Motor neuron (in vitro differentiated cells): ENCODE measurements around the gene TPRG1L. TPM values are rescaled to one million over a fixed set of nuclear protein-coding genes. Genes with fewer than 3 reads are reported as not detected.

ENCODE experiments used
- ATAC-seq, 8 experiments: fragments of 200-7000 bp; cut with Tn5 transposase; replicated peaks in 6 of 8; 2 replicates each; pipeline ENCODE4 v1.8.0; 2021; ENCODE audit warnings: mild to moderate bottlenecking in 8 of 8, moderate library complexity in 8 of 8
- H3K27ac ChIP-seq, 2 donors: fragments of 250-450 bp; sonication (Bioruptor Pico); 2 replicates each; pipeline ENCODE4 v1.9.0; 2021; ENCODE audit warnings: antibody characterized with exemption in 2 of 2, mild to moderate bottlenecking in 2 of 2, moderate library complexity in 1 of 2
- H3K4me1 ChIP-seq, 2 donors: fragments of 250-450 bp; sonication (Bioruptor Pico); replicated peaks in 1 of 2; 2 replicates each; pipeline ENCODE4 v1.6.1; 2021; ENCODE audit warnings: antibody characterized with exemption in 2 of 2, mild to moderate bottlenecking in 2 of 2, moderate library complexity in 1 of 2
- H3K4me3 ChIP-seq, 5 donors: fragments of 250-450 bp; sonication (Bioruptor Pico); 2 replicates each; pipeline ENCODE4 v1.9.0; 2021; ENCODE audit warnings: antibody characterized with exemption in 5 of 5, mild to moderate bottlenecking in 5 of 5, moderate library complexity in 4 of 5
- WGBS, 10 experiments: fragments of 450-650 bp; shearing (Covaris generic); methylation state at CpG; one replicate each; pipeline ENCODE4 v1.0.0; 2022; 5-methylcytosine and 5-hydroxymethylcytosine counted together
- in situ Hi-C, 9 experiments: fragments of 400-800 bp; cut with MboI; loops; one replicate each; pipeline ENCODE4 v1.15.0; 2021; ENCODE audit warnings: low sequenced_read_pairs in 9 of 9, low pct_unique_long_range_greater_than_20kb in 2 of 9; ENCODE audit not compliant: unreplicated experiment in 9 of 9
- total RNA-seq, 8 experiments: library from RNA; unstranded; fragments of 300-600 nt; gene quantifications; 2 replicates each; pipeline versions ENCODE4 v1.2.3 to v1.2.4, GENCODE V29; 2022

Gene TPRG1L
- total RNA-seq, 8 experiments from 2014 or later, result 12.6 to 36.3 (median 25.7) TPM

DNA sequence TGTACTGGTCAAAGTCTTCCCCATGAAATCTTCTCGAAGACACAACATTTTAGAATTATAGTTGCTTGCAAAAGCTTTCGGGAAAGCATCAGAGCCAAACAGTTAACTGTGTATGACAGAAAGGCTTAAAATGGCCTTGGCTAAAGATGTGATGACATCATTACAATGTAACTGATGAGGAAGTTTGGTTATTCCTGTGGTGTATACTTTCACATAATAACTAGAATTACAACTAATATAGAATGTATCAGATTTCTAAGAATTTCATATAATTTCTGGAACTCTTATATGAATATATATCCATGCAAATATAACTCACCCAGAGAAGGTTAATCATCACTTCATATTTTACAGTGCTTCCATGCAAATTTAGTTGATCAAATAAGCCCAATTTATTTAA lies 35.9 kb downstream of the TPRG1L start:
- Histone ChIP-seq H3K4me3 (no peak overlapping the region), H3K27ac (no peak overlapping the region), H3K4me1 (peaks cover 0 to 4% of the 10 kb centered on the region in 2 donors)
- WGBS, 10 experiments, result 15 to 93% (median 74%) methylated on average over 2 of the region's 2 CpGs; no CpG with 5 or more reads in 1 of the 10 experiments
- in situ Hi-C loops, result no loop called here
- no peak for ATAC-seq

- in situ Hi-C loops, result no loop called here
Measured at GRCh38 chr1:3661631-3662030, 36.8 kb downstream of the TPRG1L start.

DNA sequence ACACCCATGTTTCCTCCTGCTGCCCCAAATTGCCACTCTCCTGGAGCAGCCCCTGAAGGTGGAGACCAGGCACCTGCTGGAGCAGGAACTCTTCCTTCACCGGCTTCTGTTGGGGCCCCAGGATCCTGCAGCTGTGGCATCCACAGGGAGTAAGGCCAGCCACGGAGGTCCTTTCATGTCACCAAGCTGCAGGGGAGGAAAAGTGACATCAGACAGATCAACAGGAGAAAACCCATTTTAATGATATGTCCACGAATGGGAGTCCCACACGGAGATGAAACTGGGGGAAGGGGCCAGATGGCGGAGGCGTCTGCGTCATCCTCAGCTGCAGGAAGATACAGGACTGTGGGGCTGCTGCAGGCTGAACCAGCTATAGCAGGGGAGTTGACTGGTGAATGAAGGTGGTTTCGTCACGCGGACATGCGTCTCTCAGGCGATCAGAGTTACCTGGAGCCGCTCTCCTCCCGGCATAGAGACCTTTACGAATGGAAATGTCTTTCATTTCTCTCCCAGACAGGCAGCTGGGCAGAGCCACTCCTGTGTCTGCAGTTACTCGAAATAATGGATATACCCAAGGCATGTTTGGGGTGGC lies 37.4 kb downstream of the TPRG1L start:
- 0 to 80% (median 65%) methylated on average over 1 to 15 of the region's 16 CpGs; no CpG with 5 or more reads in 2 of the 10 experiments for WGBS, 10 experiments
- H3K4me3 ChIP-seq, result no peak overlapping the region
- no peak overlapping the region for H3K27ac ChIP-seq
- in situ Hi-C loops, result no loop called here
- peaks cover 0 to 4% of the 10 kb centered on the region in 2 donors for H3K4me1 ChIP-seq
- peak in 1 of 8 experiments; percentile 10 for ATAC-seq

More at GRCh38 chr1:3661631-3662030, 36.8 kb downstream of the TPRG1L start:
- no peak for ATAC-seq
- Histone ChIP-seq H3K4me3 (no peak overlapping the region), H3K27ac (no peak overlapping the region), H3K4me1 (peaks cover 0 to 4% of the 10 kb centered on the region in 2 donors)
- WGBS, 10 experiments, result 0 to 100% (median 76%) methylated on average over 1 to 4 of the region's 4 CpGs; no CpG with 5 or more reads in 2 of the 10 experiments

DNA sequence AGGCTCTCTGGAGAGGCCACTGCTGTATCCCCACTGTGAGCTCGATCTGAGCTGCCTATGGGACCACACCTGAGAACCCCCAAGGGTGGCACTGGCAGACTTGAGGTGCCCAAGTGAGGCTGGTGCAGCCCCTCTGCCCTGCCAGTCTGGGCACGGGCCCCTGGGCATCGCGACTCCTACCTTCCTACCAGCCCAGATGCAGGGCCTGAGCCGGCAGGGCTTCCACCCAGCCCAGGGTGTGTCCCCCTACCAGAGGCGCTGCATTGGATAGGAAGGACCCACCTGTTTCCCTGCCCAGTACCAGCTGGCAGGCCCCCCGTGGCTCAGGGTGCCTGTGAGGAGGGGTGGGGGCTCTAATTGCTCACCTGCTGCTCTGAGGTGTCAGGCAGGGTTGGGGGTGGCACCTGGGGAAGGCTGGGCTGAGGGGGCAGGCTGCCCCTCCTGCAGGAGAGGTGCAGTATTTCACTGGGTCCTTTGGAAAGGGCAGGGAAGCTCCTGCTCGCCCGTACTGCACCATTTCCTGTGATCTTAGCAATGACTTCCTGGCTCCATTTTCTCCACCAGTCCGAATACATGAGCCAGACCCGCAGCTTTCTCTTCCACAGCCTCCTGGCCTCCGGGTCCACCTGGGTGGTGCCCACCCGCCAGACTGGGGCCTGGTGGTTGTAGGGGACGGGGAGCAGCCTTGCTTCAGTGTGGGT lies 39.3 kb downstream of the TPRG1L start:
- H3K4me1 ChIP-seq, result peaks cover 6 to 8% of the 10 kb centered on the region in 2 donors
- H3K4me3 ChIP-seq, result no peak overlapping the region
- no peak overlapping the region for H3K27ac ChIP-seq
- ATAC-seq, result no peak
- 17 to 100% (median 71%) methylated on average over 1 to 6 of the region's 14 CpGs; no CpG with 5 or more reads in 5 of the 10 experiments for WGBS, 10 experiments
- in situ Hi-C loops, result no loop called here

GRCh38 chr1:3664700-3665375 lies 40.0 kb downstream of the TPRG1L start:
- no peak for ATAC-seq
- Histone ChIP-seq H3K4me1 (peaks cover 10 to 11% of the 10 kb centered on the region in 2 donors), H3K27ac (no peak overlapping the region), H3K4me3 (no peak overlapping the region)
- in situ Hi-C loops, result no loop called here
- WGBS, 10 experiments, result 38 to 91% (median 68%) methylated on average over 1 to 13 of the region's 14 CpGs

DNA sequence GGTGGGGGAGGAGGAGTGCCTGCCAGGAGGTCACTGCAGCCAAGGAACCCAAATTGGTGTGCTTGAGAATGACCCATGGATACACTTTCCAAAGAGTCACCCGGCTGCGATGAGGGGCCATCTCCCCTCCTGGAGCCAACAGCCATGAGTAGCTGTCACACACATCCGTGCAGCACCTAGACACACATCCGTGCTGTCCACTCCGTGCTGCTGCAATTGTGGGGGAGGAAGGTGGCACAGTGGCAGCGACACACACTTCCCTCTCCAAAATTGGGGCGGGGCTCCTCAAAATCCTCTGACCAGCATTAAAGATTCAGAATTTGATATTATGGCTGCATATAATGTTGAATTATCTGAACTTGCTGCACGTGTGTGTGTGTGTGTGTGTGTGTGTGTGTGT lies 43.3 kb downstream of the TPRG1L start:
- in situ Hi-C loops, result no loop called here
- no peak overlapping the region for H3K4me3 ChIP-seq
- H3K27ac ChIP-seq, result no peak overlapping the region
- ATAC-seq, result no peak
- 0 to 86% (median 80%) methylated on average over 1 to 8 of the region's 8 CpGs; no CpG with 5 or more reads in 5 of the 10 experiments for WGBS, 10 experiments
- H3K4me1 ChIP-seq, result peaks cover 10 to 22% of the 10 kb centered on the region in 2 donors

DNA sequence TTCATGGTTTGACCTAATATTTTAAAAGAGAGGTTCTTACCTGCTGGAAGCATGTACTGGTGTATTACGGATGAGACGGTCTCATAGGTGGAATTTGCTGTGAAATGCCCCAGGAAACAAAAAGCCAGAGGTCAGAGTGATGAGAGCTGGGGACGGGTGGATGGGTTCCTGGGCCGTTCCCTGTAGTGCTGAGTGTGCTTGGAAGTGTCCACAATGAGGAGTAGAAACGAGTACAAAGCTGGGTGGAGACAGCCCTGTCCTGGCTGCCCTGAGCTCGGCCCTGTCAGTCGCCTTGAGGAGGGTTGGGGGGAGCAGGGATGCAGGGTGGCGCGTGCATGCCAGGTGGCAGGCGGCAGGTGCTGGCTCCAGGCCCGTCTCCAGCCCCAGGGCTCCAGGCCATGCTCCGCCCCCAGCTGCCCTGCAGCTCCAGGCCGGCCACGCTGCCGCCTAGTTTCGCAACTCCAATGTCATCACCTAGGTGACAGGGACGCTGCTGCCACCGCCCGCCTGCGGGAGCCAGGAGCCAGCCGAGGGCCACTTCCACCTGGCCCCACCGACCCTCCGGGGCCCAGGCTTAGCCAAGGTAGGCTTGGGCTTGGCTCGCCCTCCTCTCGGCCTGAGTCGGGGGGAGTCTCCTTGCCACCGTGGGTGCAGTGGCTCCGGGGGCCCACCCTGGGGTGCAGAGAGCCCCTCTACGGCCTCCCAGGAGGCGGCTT lies 43.9 kb downstream of the TPRG1L start:
- H3K4me1 ChIP-seq, result peaks cover 10 to 22% of the 10 kb centered on the region in 2 donors
- H3K27ac ChIP-seq, result no peak overlapping the region
- in situ Hi-C loops, result no loop called here
- WGBS, 10 experiments, result 0 to 83% (median 41%) methylated on average over 1 to 11 of the region's 30 CpGs; no CpG with 5 or more reads in 1 of the 10 experiments
- H3K4me3 ChIP-seq, result no peak overlapping the region
- peak; percentile 35 to 88 (median 81) for ATAC-seq

DNA sequence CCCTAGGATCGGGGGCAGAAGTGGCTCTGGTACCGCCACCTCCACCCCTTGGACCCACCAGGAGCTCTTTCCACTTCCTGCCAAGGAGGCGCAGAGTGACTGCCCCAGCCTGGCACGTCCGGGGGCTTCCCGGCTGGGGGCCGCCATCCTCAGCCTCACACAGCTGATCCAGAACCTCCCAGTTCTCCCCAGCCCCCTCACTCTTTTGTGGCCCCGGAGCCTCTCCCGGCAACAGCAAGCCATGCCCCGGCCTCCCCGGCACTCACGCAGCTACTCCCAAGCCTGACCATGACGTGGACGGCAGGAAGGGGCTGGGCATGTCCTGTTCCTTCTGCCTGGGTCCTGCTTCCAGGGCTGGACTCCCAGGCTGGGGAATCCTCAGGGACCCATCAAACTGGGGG lies 44.6 kb downstream of the TPRG1L start:
- WGBS, 10 experiments, result 10 to 80% (median 75%) methylated on average over 1 to 2 of the region's 14 CpGs; no CpG with 5 or more reads in 7 of the 10 experiments
- peak; percentile 3 to 37 (median 24) for ATAC-seq
- H3K27ac ChIP-seq, result no peak overlapping the region
- no peak overlapping the region for H3K4me3 ChIP-seq
- in situ Hi-C loops, result no loop called here
- H3K4me1 ChIP-seq, result peaks cover 10 to 25% of the 10 kb centered on the region in 2 donors

GRCh38 chr1:3669971-3670431 lies 45.2 kb downstream of the TPRG1L start:
- in situ Hi-C loops, result no loop called here
- peaks cover 10 to 25% of the 10 kb centered on the region in 2 donors for H3K4me1 ChIP-seq
- no peak overlapping the region for H3K27ac ChIP-seq
- H3K4me3 ChIP-seq, result no peak overlapping the region
- no peak for ATAC-seq
- 20 to 90% (median 83%) methylated on average over 1 to 2 of the region's 9 CpGs; no CpG with 5 or more reads in 4 of the 10 experiments for WGBS, 10 experiments

- no peak overlapping the region for H3K4me3 ChIP-seq
- H3K27ac ChIP-seq, result no peak overlapping the region
- peaks cover 10 to 25% of the 10 kb centered on the region in 2 donors for H3K4me1 ChIP-seq
- 0 to 87% (median 64%) methylated on average over 1 to 6 of the region's 15 CpGs; no CpG with 5 or more reads in 2 of the 10 experiments for whole genome bisulfite sequencing, 10 experiments
- ATAC-seq, result no peak
- in situ Hi-C loops, result no loop called here
Measured at GRCh38 chr1:3670823-3671265, 46.0 kb downstream of the TPRG1L start.

DNA sequence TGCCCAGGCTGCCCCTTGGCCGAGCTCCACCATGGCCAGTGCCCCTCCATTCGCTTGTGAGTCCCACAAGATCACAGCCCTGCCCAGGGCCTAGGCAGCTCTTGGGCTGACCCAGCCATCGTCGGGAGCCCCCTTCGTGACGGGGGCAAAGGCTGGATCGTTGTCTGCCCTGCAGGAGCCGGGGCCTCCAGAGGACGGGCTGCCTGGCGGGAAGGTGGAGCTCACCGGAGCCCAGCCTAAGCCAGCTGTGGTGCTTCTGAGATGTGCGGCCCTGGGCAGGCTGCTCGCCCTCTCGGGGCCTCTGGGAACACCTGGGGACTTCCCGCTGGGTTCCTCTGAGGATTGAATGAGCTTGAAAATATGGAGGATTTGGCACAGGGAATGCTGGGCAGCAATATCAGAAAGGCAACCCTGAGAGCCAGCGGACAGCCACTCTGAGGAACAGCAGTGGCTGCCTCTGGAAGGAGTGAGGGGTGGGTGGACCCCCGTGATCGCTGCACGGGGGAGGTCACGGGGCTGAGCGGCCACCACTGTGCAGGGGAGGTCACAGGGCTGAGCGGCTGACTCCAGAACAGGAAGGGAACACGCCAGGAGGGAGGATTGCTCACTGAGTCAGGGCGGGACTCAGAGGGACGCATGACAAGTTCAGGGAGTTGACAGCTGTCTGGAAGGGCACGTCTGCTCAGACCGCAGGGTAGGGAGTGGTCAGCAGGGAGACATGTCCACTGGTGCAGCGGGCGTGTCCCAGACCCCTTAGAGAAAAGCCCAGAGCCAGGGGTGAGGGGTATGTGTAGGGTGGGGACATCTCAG lies 46.8 kb downstream of the TPRG1L start:
- H3K4me1 ChIP-seq, result peaks cover 10 to 25% of the 10 kb centered on the region in 2 donors
- ATAC-seq, result peak in 6 of 8 experiments; percentile 32 to 76 (median 64)
- WGBS, 10 experiments, result 0 to 80% (median 38%) methylated on average over 1 to 17 of the region's 29 CpGs; no CpG with 5 or more reads in 5 of the 10 experiments
- no peak overlapping the region for H3K4me3 ChIP-seq
- in situ Hi-C loops, result no loop called here
- H3K27ac ChIP-seq, result peak overlapping the region in 1 of 2 donors; percentile 23
